HepG2 (cell line): ENCODE data around the gene ZFP82. TPM values are rescaled to one million over a fixed set of nuclear protein-coding genes. Genes with fewer than 3 reads are reported as not detected.

Experiments
- ATAC-seq: fragments of 200-7000 bp; cut with Tn5 transposase; 3 replicates; pipeline ENCODE4 v1.9.1; 2020; ENCODE audit warnings: mild to moderate bottlenecking, moderate library complexity
- BruUV-seq: library from RNA; stranded (reverse); fragments of 400-500 nt; replicated peaks from 2 replicates; lab custom pipeline; 2021; lab: Mats Ljungman, UMichigan
- CTCF ChIA-PET: fragments of 300-600 bp; formaldehyde crosslinking; extraction: SDS; loops from one replicate; lab custom pipeline; 2021; ENCODE audit warnings: low total read pairs, inconsistent platforms, low intra/inter-chr PET ratio; lab: Yijun Ruan, JAX
- POLR2A ChIA-PET: fragments of 350-600 bp; sonication (Branson Sonifier 250); formaldehyde crosslinking; loops from one replicate; lab custom pipeline; 2020; ENCODE audit warnings: antibody characterized with exemption, inconsistent platforms; lab: Yijun Ruan, JAX
- DNase-seq: peaks from one replicate; pipeline ENCODE4 v3.0.0-alpha.2; 2015; ENCODE audit warnings: low spot score
- FAIRE-seq: peaks from 3 replicates; lab custom pipeline; 2011; peaks lifted over from hg19 to GRCh38; lab: Jason Lieb, UNC
- H2AFZ ChIP-seq: one replicate; pipeline ENCODE4 v1.6.1; 2011; ENCODE audit warnings: low read length, inconsistent platforms
- H3K27ac ChIP-seq: fragments of 300-600 bp; 3 replicates; pipeline ENCODE4 v1.8.0; 2011; ENCODE audit warnings: mixed run types, mild to moderate bottlenecking, mixed read lengths, low read length, inconsistent platforms; ENCODE audit not compliant: insufficient read depth; ENCODE audit errors: extremely low read length
- H3K27me3 ChIP-seq, 2 experiments: fragments of 200-600 bp in 1 of 2; 2 replicates in 1 of 2; 3 replicates in 1 of 2; pipeline versions ENCODE4 v1.6.0 to v1.8.0; 2011; ENCODE audit warnings: low read length in 2 of 2, mild to moderate bottlenecking in 2 of 2, moderate library complexity in 2 of 2, inconsistent platforms in 1 of 2; ENCODE audit not compliant: insufficient read depth in 2 of 2, control insufficient read depth in 1 of 2
- H3K36me3 ChIP-seq, 2 experiments: fragments of 200-600 bp in 1 of 2; replicated peaks in 1 of 2; 2 replicates in 1 of 2; 3 replicates in 1 of 2; pipeline versions ENCODE4 v1.5.1 to v1.8.0; 2011; ENCODE audit warnings: low read length in 2 of 2, inconsistent platforms in 1 of 2; ENCODE audit not compliant: insufficient read depth in 2 of 2, control insufficient read depth in 1 of 2
- H3K4me1 ChIP-seq: 2 replicates; pipeline ENCODE4 v1.5.1; 2012; ENCODE audit warnings: low read length, inconsistent platforms; ENCODE audit not compliant: insufficient read depth
- H3K4me2 ChIP-seq: 2 replicates; pipeline ENCODE4 v1.6.0; 2011; ENCODE audit warnings: low read depth, low read length, inconsistent platforms
- H3K4me3 ChIP-seq, 3 experiments: fragments of 200-600 bp in 1 of 3; sonication (generic), shearing (Covaris generic) in 1 of 3; replicated peaks in 1 of 3; 2 replicates each; pipeline ENCODE4 v1.5.1; 2011 to 2016; ENCODE audit warnings: low read length in 3 of 3, inconsistent platforms in 2 of 3, low read depth in 2 of 3, mild to moderate bottlenecking in 2 of 3, control low read depth in 1 of 3, mixed read lengths in 1 of 3; ENCODE audit not compliant: insufficient read depth in 1 of 3
- H3K79me2 ChIP-seq: one replicate; pipeline ENCODE4 v1.6.1; 2011; ENCODE audit warnings: low read length, inconsistent platforms; ENCODE audit not compliant: insufficient read depth
- H3K9ac ChIP-seq: 2 replicates; pipeline ENCODE4 v1.6.0; 2011; ENCODE audit warnings: mild to moderate bottlenecking, low read depth, low read length, inconsistent platforms; ENCODE audit not compliant: insufficient read depth
- H3K9me3 ChIP-seq: 2 replicates; pipeline ENCODE4 v1.5.1; 2012; ENCODE audit warnings: mild to moderate bottlenecking, low read length
- H4K20me1 ChIP-seq: 2 replicates; pipeline ENCODE4 v1.6.0; 2011; ENCODE audit warnings: inconsistent platforms, mild to moderate bottlenecking, low read length, moderate library complexity; ENCODE audit not compliant: insufficient read depth
- AFF4 ChIP-seq: sonication (generic); formaldehyde crosslinking; IDR thresholded peaks from 2 replicates; pipeline ENCODE4 v1.4.0; 2020; ENCODE audit warnings: missing genetic modification reagents
- ARNT ChIP-seq: fragments of 450-650 bp; IDR thresholded peaks from 2 replicates; pipeline ENCODE4 v1.6.1; 2017
- CHD4 ChIP-seq: fragments of 200-600 bp; sonication (generic); IDR thresholded peaks from 2 replicates; pipeline ENCODE4 v1.7.0; 2017; ENCODE audit warnings: mild to moderate bottlenecking, low read length, borderline replicate concordance
- EZH2 ChIP-seq: conservative IDR thresholded peaks from 2 replicates; pipeline ENCODE4 v1.6.1; 2012; ENCODE audit warnings: mild to moderate bottlenecking, low read depth, low read length, moderate library complexity
- GPN1 ChIP-seq: sonication (generic); formaldehyde crosslinking; IDR thresholded peaks from 2 replicates; pipeline ENCODE4 v1.5.1; 2020; ENCODE audit warnings: missing genetic modification reagents, borderline replicate concordance
- HCFC1 ChIP-seq: fragments of 150-350 bp; IDR thresholded peaks from 2 replicates; pipeline ENCODE4 v1.6.1; 2014; ENCODE audit warnings: low read depth, low read length
- NCOR1 ChIP-seq: fragments of 200-600 bp; sonication (generic); IDR thresholded peaks from 2 replicates; pipeline ENCODE4 v1.7.0; 2017; ENCODE audit warnings: antibody characterized with exemption, low read length, borderline replicate concordance
- TBP ChIP-seq: sonication (generic); formaldehyde crosslinking; IDR thresholded peaks from 2 replicates; pipeline ENCODE4 v1.5.0; 2020; ENCODE audit warnings: missing genetic modification reagents
- ZBTB10 ChIP-seq: sonication (generic); formaldehyde crosslinking; IDR thresholded peaks from 2 replicates; pipeline ENCODE4 v1.4.0; 2020; ENCODE audit warnings: missing genetic modification reagents, borderline replicate concordance
- ZBTB7A ChIP-seq: sonication (generic); formaldehyde crosslinking; IDR thresholded peaks from 2 replicates; pipeline ENCODE4 v1.8.0; 2022; ENCODE audit warnings: mild to moderate bottlenecking, missing genetic modification reagents
- ZFP37 ChIP-seq: sonication (generic); formaldehyde crosslinking; IDR thresholded peaks from 2 replicates; pipeline ENCODE4 v1.4.0; 2020; ENCODE audit warnings: missing genetic modification reagents, borderline replicate concordance
- ZNF382 ChIP-seq: sonication (generic); formaldehyde crosslinking; IDR thresholded peaks from 2 replicates; pipeline ENCODE4 v1.5.0; 2020; ENCODE audit warnings: missing genetic modification reagents, mild to moderate bottlenecking, borderline replicate concordance
- ZNF639 ChIP-seq: conservative IDR thresholded peaks from 2 replicates; pipeline ENCODE4 v1.6.1; 2018; ENCODE audit warnings: missing genetic modification reagents
- ZNF768 ChIP-seq: sonication (generic); formaldehyde crosslinking; IDR thresholded peaks from 2 replicates; pipeline ENCODE4 v1.4.0; 2020; ENCODE audit warnings: missing genetic modification reagents
- ZNF816 ChIP-seq: sonication (generic); formaldehyde crosslinking; IDR thresholded peaks from 2 replicates; pipeline ENCODE4 v1.8.0; 2022; ENCODE audit warnings: missing genetic modification reagents, mild to moderate bottlenecking, borderline replicate concordance
- WGBS: methylation state at CpG from one replicate; pipeline ENCODE4 v1.1.6; 2017; ENCODE audit warnings: low lambda C conversion rate; 5-methylcytosine and 5-hydroxymethylcytosine counted together
- in situ Hi-C: cut with HindIII; loops from 2 replicates; pipeline ENCODE4 v1.10.0; 2017; ENCODE audit warnings: low pct_unique_long_range_greater_than_20kb; ENCODE audit not compliant: extremely low pct_ligation_motif_present
- intact Hi-C: fragments of 100-400 bp; cut with micrococcal nuclease; formaldehyde crosslinking; loops from one replicate; pipeline ENCODE4 v1.10.0; 2022; ENCODE audit not compliant: unreplicated experiment
- polyA plus RNA-seq, 8 experiments: library from polyadenylated mRNA; depleted of rRNA in 3 of 8; stranded (reverse) in 7 of 8; unstranded in 1 of 8; fragments of >200 nt; fragmentation: Illumina TruSeq in 4 of 8; extraction: Trizol in 4 of 8; gene quantifications; 2 replicates each; pipeline versions ENCODE4 v1.2.1 to v1.2.3, GENCODE V29; 2011 to 2016; ENCODE audit warnings: low read depth in 4 of 8, missing spikeins in 1 of 8, mixed read lengths in 1 of 8; ENCODE audit not compliant: insufficient read depth in 1 of 8
- total RNA-seq, 5 experiments: library from RNA; depleted of rRNA; stranded (reverse); fragments of >200 nt; fragmentation: Illumina TruSeq; extraction: Trizol; gene quantifications; 2 replicates each; pipeline ENCODE4 v1.2.3, GENCODE V29; 2016; ENCODE audit warnings: low read depth in 1 of 5

The ZFP82 gene
- total and polyA plus RNA-seq, 2 of the 13 experiments (the other 11 are each of a cell fraction or from before 2014, with no cell fraction given): 1.7 to 4.3 TPM

GRCh38 chr19:36398571-36398970 is 19.9 kb downstream of the ZFP82 start:
- Histone ChIP-seq H3K79me2 (no peaks in the 10 kb centered on the region), H3K4me2 (no peak overlapping the region), H2AFZ (no peak overlapping the region), H4K20me1 (no peaks in the 10 kb centered on the region), H3K4me3 (no peak overlapping the region), H3K36me3 (peaks cover 4 to 22% of the 10 kb centered on the region in 2 experiments; a peak in 4 of 5 replicates), H3K4me1 (no peaks in the 10 kb centered on the region), H3K9ac (no peak overlapping the region), H3K27me3 (no peaks in the 10 kb centered on the region), H3K9me3 (peaks cover 43% of the 10 kb centered on the region), H3K27ac (no peak overlapping the region)
- CTCF ChIA-PET: no interaction called here
- intact Hi-C loops: no loop called here
- POLR2A ChIA-PET: no interaction called here
- WGBS: 54% methylated on average over 3 of the region's 3 CpGs
- no TSS peak for BruUV-seq
- no peak for ATAC-seq
- in situ Hi-C loops: no loop called here
- FAIRE-seq: no peak
- DNase-seq: no peak
- TF ChIP-seq CHD4 (no peak), AFF4 (CRISPR knock-in tag) (no peak), TBP (CRISPR knock-in tag) (no peak), HCFC1 (no peak), ZNF639 (CRISPR knock-in tag) (no peak), GPN1 (no peak), ARNT (no peak), ZFP37 (CRISPR knock-in tag) (no peak), ZNF768 (CRISPR knock-in tag) (no peak), EZH2 (no peak), ZNF816 (CRISPR knock-in tag) (no peak), NCOR1 (no peak), ZNF382 (no peak), ZBTB10 (no peak), ZBTB7A (CRISPR knock-in tag) (no peak)
